HEK293T (cell line): ENCODE results near the gene BPGM.

Source experiments
- CTCF ChIA-PET: fragments of 350-600 bp; formaldehyde crosslinking; extraction: SDS; loops from one replicate; lab custom pipeline; 2021; ENCODE audit warnings: antibody characterized with exemption, inconsistent platforms; lab: Yijun Ruan, JAX
- POLR2A ChIA-PET: fragments of 350-600 bp; formaldehyde crosslinking; extraction: SDS; loops from one replicate; lab custom pipeline; 2020; ENCODE audit warnings: antibody characterized with exemption, inconsistent platforms; lab: Yijun Ruan, JAX
- DNase-seq: peaks from one replicate; pipeline ENCODE4 v3.0.0; 2012; ENCODE audit warnings: mixed read lengths; ENCODE audit errors: extremely low spot score
- ARNT ChIP-seq: fragments of 450-650 bp; IDR thresholded peaks from 2 replicates; pipeline ENCODE4 v1.6.1; 2017; ENCODE audit warnings: mild to moderate bottlenecking
- BHLHE40 ChIP-seq: fragments of 450-650 bp; IDR thresholded peaks from 2 replicates; pipeline ENCODE4 v1.6.1; 2016; ENCODE audit warnings: mild to moderate bottlenecking, moderate library complexity, borderline replicate concordance
- CTBP1 ChIP-seq: fragments of 450-650 bp; IDR thresholded peaks from 2 replicates; pipeline ENCODE4 v1.6.1; 2016; ENCODE audit warnings: borderline replicate concordance
- ELF4 ChIP-seq: fragments of 450-650 bp; IDR thresholded peaks from 2 replicates; pipeline ENCODE4 v1.6.1; 2017; ENCODE audit warnings: antibody characterized with exemption
- FOXA1 ChIP-seq: fragments of 450-650 bp; IDR thresholded peaks from 2 replicates; pipeline ENCODE4 v1.6.1; 2016; ENCODE audit warnings: mild to moderate bottlenecking
- FOXK2 ChIP-seq: fragments of 450-650 bp; IDR thresholded peaks from 2 replicates; pipeline ENCODE4 v1.6.1; 2016; ENCODE audit warnings: mild to moderate bottlenecking
- FOXM1 ChIP-seq: fragments of 450-650 bp; IDR thresholded peaks from 2 replicates; pipeline ENCODE4 v1.6.1; 2017; ENCODE audit warnings: mild to moderate bottlenecking, borderline replicate concordance
- HDGF ChIP-seq: fragments of 450-650 bp; IDR thresholded peaks from 2 replicates; pipeline ENCODE4 v1.6.1; 2017; ENCODE audit warnings: antibody characterized with exemption, borderline replicate concordance
- L3MBTL2 ChIP-seq: fragments of 450-650 bp; conservative IDR thresholded peaks from 2 replicates; pipeline ENCODE4 v1.6.1; 2016; ENCODE audit warnings: mild to moderate bottlenecking
- LEF1 ChIP-seq: fragments of 450-650 bp; IDR thresholded peaks from 2 replicates; pipeline ENCODE4 v1.6.1; 2017; ENCODE audit warnings: mild to moderate bottlenecking, borderline replicate concordance
- NFRKB ChIP-seq: fragments of 450-650 bp; IDR thresholded peaks from 2 replicates; pipeline ENCODE4 v1.6.1; 2016; ENCODE audit warnings: mild to moderate bottlenecking, moderate library complexity
- SP1 ChIP-seq: fragments of 450-650 bp; IDR thresholded peaks from 2 replicates; pipeline ENCODE4 v1.6.1; 2017
- SUZ12 ChIP-seq: fragments of 450-650 bp; IDR thresholded peaks from 2 replicates; pipeline ENCODE4 v1.6.1; 2016; ENCODE audit warnings: mild to moderate bottlenecking
- TARDBP ChIP-seq: fragments of 450-650 bp; IDR thresholded peaks from 2 replicates; pipeline ENCODE4 v1.6.1; 2016
- ZNF384 ChIP-seq: fragments of 450-650 bp; IDR thresholded peaks from 2 replicates; pipeline ENCODE4 v1.6.1; 2016
- TF ChIP-seq, protein P1 (sequence below): fragments of 450-650 bp; IDR thresholded peaks from 2 replicates; pipeline ENCODE4 v1.6.1; 2016

Gene BPGM

DNA sequence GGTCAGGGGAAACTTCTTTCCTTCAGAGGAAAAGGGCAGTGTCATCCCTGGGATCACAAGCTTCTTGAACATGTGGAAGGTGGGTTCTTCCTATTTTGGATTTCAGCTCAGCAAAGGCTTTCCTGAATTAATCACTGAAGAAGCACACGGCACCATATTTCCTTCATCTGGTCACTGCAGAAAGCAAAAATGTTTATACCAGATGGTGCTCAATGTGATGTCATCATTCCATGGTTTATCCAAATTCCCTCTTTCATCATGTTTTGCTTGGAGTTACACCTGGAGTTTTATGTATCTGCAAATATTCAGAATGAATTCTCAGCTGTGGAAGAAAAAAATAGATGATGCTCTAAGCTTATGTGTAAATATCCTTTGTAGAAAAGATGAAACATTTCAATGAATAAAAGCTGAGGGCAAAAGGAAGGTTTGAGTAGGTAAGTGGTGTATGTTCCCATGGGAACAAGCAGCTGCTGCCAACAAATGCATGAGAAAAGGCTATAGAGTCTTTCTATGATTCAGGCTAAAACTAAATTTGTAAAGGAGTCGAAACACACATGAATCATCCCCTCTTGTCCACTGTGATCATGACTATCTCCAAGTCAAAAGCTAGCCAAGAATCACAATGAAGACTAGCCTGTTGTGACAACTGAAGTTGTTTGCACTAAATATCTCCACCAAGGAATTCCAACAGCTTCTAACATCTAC, 26.9 kb upstream of the BPGM start:
- no peak for DNase-seq
- POLR2A ChIA-PET = no interaction called here
- TF ChIP-seq LEF1 (no peak), CTBP1 (no peak), SUZ12 (no peak), FOXK2 (no peak), ELF4 (no peak)
- TF ChIP-seq, protein P1, sequence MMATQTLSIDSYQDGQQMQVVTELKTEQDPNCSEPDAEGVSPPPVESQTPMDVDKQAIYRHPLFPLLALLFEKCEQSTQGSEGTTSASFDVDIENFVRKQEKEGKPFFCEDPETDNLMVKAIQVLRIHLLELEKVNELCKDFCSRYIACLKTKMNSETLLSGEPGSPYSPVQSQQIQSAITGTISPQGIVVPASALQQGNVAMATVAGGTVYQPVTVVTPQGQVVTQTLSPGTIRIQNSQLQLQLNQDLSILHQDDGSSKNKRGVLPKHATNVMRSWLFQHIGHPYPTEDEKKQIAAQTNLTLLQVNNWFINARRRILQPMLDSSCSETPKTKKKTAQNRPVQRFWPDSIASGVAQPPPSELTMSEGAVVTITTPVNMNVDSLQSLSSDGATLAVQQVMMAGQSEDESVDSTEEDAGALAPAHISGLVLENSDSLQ = no peak

DNA sequence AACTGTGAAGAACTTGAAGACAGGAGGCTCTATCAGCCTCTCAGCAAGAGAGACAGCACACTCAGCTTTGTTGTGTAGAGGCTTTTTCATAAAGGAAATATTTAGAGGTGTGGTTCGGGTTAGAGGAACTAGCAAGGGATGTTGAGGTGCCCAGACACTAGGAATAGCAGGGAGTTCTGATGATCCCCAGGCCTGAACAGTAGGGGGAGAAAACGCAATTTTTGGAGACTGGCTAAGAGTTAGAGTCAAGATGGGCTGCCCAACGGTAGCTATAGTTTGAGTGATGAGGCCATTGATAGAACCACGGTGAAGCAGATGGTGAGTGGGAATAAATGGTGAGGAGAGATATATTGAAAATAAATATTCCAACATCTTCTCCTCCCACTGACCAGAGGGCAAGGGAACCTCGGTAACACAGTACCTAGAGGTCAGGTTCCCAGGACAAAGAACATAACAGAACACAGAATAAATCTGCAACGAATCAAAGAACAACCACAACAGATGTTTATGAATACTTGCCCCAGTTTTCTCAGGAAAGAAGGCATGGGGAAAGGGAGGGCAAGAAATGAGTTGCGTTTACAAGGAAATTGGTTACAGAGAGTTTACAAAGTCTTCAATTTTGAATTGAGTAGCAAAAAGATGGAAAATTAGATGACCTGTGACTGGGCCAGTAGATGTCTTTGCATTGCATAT, 24.2 kb upstream of the BPGM start:
- CTCF ChIA-PET = no interaction called here
- DNase-seq = no peak
- POLR2A ChIA-PET = no interaction called here
- no peak for TF ChIP-seq ARNT
- TF ChIP-seq, protein P1 = no peak
- TF ChIP-seq FOXA1 = no peak
- TF ChIP-seq HDGF = no peak
- no peak for TF ChIP-seq CTBP1
- no peak for TF ChIP-seq SP1
- TF ChIP-seq SUZ12 = no peak
- TF ChIP-seq FOXM1 = no peak
- TF ChIP-seq L3MBTL2 = no peak
- TF ChIP-seq LEF1 = no peak
- no peak for TF ChIP-seq FOXK2
- TF ChIP-seq BHLHE40 = no peak
- TF ChIP-seq NFRKB = no peak
- TF ChIP-seq ELF4 = no peak
- no peak for TF ChIP-seq ZNF384
- no peak for TF ChIP-seq TARDBP

More for the DNA sequence above, 26.9 kb upstream of the BPGM start:
- CTCF ChIA-PET = interaction anchor here (1.5 kb wide), 1 partner anchor 187 kb away, joined by 3 read pairs; no protein-coding TSS in a partner anchor

- ChIA-PET POLR2A (no interaction called here), CTCF (no interaction called here)
- TF ChIP-seq L3MBTL2 (no peak), ARNT (no peak)
- DNase-seq = no peak
Measured at GRCh38 chr7:134623193-134623592, 23.5 kb upstream of the BPGM start.

DNA sequence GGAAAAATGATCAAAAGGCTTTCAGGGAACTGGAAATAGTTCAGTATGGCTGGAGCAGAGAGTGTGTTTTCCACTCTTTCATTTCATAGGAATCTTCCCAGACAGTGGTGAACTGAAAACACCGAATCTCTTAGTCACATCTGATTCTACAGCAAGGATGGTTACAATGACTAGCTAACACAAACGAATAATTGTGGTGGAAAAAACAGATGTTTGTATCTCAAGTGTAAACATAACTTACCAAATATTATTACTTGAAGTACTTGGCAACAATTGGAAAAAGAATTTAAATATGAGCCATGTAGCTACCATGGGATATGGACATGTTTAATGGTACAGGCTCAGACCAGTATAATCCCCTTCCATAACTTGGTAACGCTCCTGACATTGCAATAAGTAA, 21.1 kb upstream of the BPGM start:
- TF ChIP-seq SP1 (no peak), ARNT (no peak), TARDBP (no peak), FOXM1 (no peak), BHLHE40 (no peak), FOXA1 (no peak), HDGF (no peak), ZNF384 (no peak), SUZ12 (no peak), L3MBTL2 (no peak), LEF1 (no peak), NFRKB (no peak), FOXK2 (no peak), ELF4 (no peak), CTBP1 (no peak)
- TF ChIP-seq, protein P1 = no peak
- ChIA-PET POLR2A (interaction anchor here (0.5 kb wide), 1 partner anchor 361 kb away, joined by 3 read pairs; no protein-coding TSS in a partner anchor), CTCF (no interaction called here)
- no peak for DNase-seq

GRCh38 chr7:134627109-134627774, 19.4 kb upstream of the BPGM start:
- no peak for DNase-seq
- ChIA-PET POLR2A (no interaction called here), CTCF (no interaction called here)
- no peak for TF ChIP-seq HDGF
- no peak for TF ChIP-seq FOXK2
- TF ChIP-seq BHLHE40 = no peak

- no peak for DNase-seq
- CTCF ChIA-PET = no interaction called here
- POLR2A ChIA-PET = no interaction called here
- no peak for TF ChIP-seq ARNT
- no peak for TF ChIP-seq BHLHE40
- no peak for TF ChIP-seq ELF4
- no peak for TF ChIP-seq TARDBP
- TF ChIP-seq L3MBTL2 = no peak
Measured at GRCh38 chr7:134627775-134628153, 18.9 kb upstream of the BPGM start.
